ENCODE data around the gene E2F7.

The E2F7 gene

DNA sequence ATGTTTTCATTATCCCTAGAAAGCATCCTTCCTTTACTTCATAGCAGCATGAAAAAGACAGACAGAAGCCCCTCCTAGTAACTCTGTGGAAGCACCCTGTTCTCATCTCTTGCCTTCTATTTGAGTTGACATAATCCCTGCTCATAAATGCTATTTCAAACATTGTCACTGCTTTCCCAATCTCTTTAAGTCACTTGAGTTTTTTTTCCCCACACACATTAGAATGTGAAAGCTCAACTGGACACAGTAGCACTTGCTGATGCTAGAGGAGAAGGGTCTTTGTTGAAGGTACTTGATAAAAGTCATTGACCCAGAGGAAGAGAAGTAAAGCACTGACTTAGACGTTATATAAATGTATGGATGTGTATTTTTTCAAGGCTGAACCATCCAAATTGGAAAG, 3.0 kb downstream of the E2F7 start:
- no peak for DNase-seq

DNA sequence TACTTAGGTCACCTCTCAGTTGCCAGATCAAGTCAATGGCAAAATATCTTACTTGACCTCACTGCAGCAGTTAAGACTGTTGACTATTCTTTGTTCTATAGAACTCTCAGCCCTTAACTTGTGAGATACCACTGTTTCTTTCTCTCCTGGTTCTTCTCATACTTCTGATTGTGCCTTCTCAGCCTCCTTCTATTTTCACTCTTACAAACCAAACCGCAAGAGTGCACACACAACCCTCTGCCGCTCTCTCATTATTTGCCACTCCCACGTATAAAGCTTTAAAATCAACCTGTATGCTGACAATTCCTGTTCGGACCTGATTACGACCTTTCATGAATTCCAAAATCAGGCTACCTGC, 4.5 kb downstream of the E2F7 start:
- DNase-seq = no peak

DNA sequence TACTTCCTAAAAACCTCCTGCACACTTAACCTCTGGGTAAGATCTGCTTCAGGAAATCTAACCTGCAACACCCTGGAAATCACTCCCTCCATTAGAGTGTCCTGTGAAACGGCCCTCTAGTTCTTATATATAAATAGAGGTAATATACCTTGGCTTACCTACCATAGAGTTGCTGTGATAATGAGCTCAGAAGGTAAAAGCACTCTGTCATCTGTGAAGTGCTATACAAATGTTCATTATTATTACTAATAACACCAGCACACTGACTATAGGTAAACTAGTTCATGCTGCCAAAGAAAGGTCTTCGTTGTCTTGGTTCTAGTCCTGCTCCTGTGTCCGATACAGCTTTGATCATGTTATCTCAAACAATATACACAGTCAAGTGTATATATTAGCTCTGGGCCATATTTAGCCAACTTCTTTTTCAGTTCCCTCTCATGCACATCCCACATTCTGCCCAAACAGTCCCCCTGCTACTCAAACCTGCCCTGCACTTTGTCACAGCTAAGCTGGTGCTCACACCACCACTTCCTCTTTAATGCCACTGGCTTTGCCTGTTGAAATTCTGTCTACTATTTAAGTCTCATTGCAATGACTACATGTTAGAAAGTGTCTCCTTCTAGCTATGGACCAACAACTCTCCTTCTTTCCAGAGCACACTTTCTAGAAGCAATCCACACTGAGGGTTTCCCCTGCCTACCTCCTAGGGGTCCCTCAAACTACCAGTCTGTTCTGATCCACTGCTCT, 5.1 kb downstream of the E2F7 start:
- no peak for DNase-seq

DNA sequence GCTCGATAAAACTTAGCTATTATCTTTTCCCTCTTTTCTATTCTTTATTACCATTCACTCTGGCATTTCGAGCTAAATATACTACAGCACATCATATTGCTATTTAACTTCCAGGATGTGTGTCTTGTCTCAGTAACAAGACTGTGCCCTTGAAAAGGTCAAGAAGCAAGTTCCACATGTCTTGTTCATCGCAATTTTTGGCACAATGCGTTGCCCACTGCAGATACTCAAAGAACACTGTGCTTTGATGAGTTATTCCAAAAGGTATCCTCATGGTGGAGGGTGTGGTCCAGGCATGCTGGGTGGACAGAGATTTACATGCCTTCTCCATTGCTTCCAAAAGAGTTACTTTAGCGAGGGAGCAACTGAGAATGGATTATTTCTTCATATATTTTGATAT, 6.6 kb downstream of the E2F7 start:
- peak; percentile 40 for DNase-seq

DNA sequence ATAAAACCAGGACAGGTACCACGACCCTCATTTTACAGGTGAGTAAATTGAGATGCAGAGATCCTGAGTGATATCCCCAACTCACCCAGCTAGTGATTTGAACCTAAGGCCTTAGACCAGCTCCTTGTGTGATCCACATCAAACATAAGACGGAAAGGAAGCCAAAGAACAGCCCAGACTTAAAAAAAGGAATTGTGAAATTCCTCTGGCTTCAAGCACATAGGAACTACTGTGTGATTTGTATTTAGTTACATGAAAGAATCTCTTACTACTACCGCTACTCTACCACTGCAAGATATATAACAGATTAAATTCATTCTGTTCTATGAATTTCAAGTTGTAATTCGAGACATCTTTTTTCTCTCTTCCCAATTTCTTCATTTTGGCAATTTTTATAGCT, 10.5 kb downstream of the E2F7 start:
- DNase-seq = no peak

DNA sequence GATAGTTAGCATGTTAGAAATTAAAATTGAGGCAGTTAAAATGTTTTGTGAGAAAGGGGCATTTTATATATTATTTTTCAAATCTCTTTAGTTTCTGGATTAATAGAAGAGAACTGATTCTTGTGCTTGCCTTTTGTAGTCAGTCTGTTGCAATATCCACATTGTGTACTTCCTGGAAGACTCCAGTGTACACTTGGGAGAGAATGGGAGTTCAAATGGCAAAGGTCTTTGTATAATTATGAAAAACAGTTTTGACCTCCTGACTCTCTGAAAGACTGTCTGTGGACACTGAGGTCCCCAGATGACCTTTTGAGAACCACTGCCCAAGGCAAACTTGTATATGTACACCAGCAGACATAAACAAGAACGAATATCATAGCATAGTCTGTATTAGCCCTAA, 12.1 kb downstream of the E2F7 start:
- DNase-seq = no peak

DNA sequence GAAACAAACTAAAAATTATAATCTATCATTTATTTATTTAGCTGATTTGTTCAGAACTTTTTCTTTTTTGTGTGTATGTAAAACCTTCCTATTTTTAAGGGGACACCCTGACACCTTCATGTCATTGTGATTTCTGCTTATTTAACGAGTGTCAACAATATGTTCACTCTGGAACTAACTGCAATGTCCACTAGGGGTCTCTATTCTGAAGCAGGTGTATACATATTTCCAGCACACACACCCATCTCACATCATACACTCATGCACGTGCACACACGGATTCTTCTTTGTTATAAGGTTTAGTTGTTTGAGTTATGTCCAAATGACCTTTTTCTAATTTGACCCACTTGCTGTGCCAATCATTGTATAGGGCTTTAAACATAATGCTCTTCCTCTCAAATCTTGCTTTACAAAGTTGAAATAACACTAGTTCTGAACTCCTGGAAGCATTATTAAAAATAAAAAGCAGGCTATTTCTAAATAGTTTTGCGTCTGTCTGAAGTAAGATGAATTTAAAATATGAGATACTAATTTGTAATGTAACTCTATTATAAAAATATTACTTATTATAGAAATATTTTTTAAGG, 15.5 kb downstream of the E2F7 start:
- peak; percentile 70 for DNase-seq

DNA sequence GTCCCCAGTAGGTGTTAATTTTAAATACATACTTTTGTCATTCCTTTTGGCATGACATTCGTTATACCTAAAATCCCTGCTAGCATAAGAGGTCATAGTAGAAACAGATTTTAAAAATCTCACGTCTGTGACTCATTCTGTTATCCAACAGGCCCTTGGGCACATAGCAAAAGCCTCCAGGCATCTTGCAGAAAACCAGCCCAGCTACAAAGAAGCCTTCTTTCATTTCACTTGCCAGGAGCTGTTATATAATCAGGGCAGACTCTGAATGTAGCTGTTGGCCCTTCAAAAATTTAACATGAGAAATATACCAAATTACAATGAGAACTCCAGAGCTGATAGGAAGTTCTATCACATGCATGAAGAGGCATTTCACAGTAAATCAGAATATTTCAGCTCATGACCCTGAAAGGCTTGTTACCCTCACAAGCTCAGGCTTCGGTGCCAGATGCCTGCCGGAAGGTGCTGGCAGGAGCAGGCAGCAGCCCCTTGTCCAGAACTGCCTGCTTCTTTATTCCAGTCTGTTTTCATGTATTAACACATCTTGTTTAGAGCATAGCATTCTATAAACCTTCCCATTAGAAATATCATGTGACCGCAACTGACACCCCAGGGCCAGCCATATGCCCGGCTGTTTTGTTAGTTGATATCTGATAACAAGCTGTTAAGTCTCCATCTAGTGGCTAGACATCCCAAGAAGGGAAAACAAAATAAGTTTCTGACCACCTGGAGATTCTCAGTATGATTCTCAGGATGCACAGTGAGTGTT, 17.8 kb downstream of the E2F7 start:
- DNase-seq = no peak

DNA sequence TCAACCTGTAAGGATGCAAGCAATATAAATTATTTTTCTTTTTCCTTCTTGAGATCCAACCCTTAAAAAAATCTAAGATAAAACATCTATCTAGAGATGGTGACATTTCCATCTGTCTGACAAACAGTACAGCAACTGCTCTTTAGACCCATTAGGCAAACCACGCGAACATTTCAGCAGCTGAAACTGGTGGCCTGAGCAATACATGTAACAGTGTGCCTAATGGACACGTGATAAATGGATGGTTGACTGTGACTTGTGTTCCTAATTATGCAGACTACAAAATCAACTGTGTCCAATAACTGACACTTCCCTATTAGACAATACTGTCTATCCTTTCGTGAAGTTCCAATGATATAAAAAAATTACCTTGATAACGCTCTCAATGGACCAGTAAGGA, 18.9 kb downstream of the E2F7 start:
- no peak for DNase-seq

DNA sequence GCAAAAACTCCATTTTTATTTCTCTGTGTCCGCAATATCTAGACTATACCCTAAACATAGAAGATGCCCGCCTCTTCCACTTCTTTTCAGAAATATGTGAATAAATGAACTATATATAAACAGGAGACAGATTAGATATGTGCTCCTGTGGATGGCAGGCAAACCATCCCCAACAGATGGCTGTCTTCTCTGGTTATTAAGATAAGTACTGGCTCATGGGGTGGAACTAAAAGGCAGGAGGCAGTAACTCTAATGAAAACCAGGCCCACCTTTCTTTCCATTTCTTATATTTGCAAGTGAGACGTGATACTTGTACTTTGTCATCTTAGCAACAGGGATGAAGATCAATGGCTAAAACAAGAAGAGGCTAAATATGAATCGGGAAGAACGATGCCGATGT, 20.2 kb downstream of the E2F7 start:
- no peak for DNase-seq

DNA sequence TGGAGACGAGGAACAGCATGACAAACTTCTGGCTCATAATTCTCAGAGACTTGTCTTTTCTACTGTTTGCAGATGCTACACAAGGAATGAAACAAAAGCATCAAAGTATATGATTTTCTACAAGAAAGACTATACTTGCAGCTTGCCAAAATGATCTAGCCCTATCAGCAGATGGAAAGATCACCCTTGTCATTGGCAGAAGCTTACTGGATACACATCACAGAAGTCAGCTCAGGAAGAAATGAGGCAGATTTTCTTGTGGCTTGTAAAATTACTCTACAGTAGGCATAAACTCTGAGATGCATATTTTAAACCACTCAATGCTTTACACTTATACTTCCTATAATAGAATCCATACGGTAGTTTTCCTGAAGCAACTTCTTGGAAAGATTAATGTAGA, 20.6 kb downstream of the E2F7 start:
- DNase-seq = no peak

DNA sequence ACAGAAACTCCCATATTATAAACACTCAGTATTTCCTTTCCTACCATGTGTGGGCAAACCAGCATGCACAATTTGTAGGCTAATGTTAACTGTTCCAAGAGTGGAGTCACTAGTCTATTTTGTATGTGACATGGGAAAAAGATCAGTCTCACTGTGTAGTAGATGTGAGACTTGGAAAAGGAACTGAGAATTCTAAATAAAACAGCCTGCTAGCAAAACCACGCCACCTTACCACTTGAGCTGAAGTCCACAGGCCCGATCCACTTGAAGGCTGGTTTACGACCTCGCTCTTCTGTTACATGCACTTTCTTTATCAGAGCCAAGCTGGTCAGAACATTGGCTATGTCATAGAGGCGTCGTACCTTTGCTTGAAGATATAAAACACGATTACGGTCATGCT, 22.5 kb downstream of the E2F7 start:
- no peak for DNase-seq

DNA sequence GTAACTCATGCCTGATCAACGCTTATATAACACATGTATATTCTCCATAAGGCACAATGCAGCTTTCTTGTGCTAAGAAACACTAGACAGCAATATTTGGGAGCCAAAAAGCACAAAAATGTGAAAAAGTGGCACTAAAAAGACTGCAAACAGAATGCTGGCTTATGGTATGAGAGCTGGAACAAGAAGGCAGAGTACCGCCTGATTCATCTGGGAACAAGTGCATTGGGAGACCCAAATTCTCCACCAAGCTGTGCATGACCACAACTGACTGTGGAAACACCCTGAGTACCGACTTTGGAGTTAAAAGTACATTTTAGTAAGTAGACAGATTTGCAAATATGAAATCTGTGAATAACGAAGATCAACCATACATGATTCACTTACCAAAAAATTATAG, 25.1 kb downstream of the E2F7 start:
- DNase-seq = no peak

DNA sequence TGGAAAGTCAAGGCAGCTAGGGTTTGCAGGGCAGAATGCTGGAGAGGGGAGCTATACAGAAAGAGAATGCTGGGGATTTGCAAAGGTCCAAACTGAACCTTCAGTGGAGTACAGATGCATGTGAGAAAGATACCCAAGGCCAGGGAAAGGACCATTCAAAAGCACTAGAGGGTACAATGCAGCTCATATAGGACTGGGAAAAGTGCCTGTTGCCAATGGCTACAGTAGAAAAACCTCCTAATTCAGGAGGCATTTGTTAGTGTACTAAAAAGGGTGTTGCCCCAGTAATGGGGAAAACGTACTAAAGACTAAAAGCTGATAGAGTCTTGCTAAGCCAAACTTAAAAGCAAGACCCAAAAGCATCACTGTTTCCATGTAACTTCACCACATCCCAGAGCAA, 30.1 kb downstream of the E2F7 start:
- no peak for DNase-seq

DNA sequence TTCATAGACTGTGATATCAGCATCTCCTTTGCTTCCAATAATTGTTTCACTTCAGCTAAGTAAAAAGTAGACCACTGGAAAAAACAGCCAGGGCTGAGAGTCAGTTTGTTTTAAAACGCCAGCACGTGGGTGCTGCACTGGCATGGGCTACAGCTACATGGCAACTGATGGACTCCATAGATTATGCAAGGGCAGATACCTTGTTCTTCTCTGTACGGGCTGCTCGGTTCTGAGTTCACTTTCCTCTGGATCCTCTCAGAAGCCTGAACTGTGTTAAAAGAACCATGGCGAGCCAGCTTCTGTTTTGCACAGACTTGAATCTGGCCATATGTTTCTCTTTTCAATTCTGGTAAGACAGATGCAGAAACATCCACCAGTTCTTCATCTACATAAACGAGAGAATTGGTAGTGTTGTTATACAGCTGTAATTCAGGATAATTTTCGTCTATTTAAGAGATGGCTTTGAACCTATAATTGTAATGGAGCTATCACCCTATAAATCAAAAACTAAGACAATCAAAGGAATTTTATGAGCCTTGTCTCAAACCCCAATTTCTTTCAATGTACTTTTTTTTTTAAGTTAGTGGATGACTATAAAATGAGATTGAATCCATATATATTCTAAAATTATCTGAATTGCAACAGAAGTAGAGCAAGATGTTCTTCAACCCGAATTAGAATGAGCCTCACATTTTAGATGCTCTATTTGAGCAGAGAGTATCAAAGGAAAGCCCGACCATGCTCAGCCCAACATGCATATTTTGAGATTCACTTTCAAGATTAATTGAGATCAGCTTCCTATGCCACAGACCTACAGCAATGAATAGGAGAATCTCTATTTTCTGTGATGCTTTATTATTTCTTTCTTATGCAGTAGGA, 31.5 kb downstream of the E2F7 start:
- no peak for DNase-seq

DNA sequence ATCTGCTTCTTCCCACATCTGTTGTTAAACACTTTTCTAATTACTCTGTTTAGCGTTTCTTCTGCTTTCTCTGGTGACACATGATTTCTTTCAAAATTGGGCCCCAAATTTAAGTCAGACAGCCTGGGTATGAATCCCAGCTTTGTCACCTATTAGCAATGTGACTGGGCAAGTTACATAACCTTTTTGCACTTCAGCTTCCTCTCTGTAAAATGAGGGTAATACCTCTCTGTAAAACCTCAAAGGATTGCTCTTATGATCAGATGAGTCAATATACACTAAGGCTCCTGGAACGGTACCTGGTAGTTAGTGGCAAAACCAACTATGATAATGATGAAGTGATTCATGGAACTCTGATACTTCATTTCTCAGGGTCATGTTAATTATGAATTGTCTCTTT, 33.0 kb downstream of the E2F7 start:
- DNase-seq = peak; percentile 75

DNA sequence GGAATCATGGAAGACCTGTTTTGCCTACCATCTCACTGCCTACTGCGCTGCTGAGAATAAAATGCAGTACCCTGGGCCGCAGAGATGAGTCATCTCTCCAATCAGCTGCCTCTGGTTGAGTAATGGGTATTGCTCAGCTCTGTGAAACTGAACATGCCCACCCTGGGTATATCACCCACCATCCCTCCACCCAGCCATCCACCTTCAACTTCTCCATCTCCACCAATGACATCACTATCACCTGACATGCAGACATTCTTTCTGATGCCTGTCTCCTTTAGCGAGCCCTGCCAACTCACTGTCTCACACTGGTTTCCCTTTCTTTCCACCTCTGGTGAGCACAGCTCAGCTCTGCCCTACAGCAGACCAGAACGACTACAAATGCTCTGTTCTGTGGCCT, 33.6 kb downstream of the E2F7 start:
- peak; percentile 35 for DNase-seq

DNA sequence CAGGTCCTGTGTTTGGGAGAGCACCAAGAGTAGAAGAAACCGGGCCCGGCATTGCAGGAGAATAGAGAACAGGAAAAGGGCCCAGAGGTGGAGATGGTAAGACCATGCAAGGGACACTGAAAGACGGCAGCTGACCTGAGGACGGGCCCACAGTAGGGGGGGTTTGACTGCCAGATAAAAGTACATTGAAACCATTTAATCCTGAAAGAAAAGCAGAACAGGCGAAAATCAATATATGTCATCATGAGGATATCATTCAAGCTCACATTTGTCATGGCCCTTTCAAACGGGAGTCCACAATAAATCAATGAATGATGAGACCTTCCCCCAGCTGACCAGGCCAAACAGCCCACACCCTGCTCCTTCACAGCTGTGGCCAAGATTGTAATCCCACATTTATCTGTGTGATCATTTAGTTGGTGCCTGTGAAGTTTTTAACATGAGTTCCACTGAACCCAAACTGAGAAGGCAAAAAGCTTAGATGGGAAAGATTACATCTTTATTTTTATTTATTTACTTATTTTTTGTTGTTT, 39.5 kb downstream of the E2F7 start:
- no peak for DNase-seq

DNA sequence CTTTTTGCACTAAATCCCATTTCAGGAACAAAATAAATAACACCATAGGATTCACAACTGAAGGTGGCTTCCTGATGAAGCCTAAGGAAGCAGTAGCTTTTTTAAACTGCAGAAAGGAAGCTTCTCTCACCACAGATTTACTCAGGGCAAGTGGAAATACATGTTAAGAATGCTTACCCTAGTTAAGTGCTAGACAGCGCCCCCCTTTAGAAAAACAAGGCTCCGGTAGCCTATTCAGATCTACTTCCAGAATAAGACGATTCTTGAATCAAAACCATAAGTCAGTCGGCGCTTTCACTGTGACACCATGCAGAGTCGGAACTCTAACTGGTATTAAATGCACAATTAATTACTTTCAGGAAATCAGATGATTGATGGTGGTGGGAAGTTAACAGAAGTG, 41.9 kb downstream of the E2F7 start:
- no peak for DNase-seq

DNA sequence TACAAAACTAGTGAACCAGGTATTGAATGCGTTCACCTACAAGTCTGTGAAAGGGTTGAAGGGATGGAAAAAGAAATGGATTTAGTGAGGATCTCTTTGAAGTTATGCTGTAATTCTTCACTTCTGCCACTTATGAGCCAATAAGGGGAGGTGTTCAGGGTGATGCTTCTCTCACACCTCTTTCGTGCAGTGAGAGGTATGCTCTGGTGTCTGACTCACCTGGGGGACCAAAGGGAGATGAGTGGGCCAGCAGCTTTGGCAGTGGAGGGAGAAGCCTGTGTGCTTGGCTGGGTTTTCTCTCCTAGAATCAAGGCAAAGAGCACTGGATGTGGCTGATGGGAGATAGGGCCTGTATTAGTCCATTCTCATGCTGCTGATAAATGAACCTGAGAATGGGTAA, 45.4 kb downstream of the E2F7 start:
- no peak for DNase-seq

DNA sequence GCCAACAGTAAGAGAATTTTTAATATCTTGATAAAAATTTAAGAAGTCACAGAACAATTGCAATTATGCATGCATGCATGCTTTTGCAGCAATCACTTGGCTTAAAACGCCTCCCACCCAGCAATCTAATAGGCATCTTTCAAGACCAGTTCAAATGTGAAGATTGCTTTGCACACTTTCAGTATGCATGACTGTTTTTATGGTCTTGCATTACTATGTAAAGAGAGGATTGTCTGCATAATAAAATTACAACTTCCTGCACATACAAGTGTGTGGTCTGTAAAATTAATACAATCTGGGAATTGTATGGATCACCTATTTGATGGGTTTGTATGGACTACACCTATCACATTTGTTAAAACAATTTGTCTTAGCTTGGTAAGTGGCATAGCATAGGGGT, 48.8 kb downstream of the E2F7 start:
- DNase-seq = no peak

DNA sequence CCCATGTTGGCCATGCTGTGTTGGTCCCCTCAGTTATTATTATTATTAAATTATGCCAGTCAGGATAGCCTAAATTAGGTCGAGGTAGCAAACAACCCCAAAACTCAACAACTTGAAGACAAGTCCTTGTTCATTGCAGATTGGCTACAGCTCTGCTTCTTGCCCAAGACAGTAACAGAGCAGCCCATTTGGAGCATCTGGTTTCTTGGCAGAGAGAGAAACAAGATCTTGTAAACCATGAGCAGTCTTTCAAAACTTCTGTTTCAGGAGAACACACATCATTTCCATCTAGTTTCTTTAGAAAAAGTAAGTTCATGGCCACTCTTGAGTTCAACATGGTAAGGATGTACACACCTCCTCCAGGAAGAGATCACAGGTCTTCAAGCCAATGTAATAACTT, 52.3 kb downstream of the E2F7 start:
- no peak for DNase-seq
